SK-N-SH treated with all-trans-retinoic acid at 6 μM for 48 hours (cell line): ENCODE data around the gene RHOA.

Source experiments
- BACH2 ChIP-seq: fragments of 250-450 bp; sonication (Bioruptor Pico); IDR thresholded peaks from 2 replicates; pipeline ENCODE4 v1.9.0; 2021; ENCODE audit warnings: mild to moderate bottlenecking, borderline replicate concordance
- PATZ1 ChIP-seq: fragments of 250-450 bp; sonication (Bioruptor Pico); IDR thresholded peaks from 2 replicates; pipeline ENCODE4 v1.8.0; 2020; ENCODE audit warnings: mild to moderate bottlenecking, moderate library complexity, borderline replicate concordance
- TSHZ2 ChIP-seq: fragments of 250-450 bp; sonication (Bioruptor Pico); IDR thresholded peaks from 2 replicates; pipeline ENCODE4 v1.5.0; 2020; ENCODE audit warnings: mild to moderate bottlenecking, moderate library complexity
- ZFP30 ChIP-seq: fragments of 450-650 bp; formaldehyde crosslinking; IDR thresholded peaks from 2 replicates; pipeline ENCODE4 v1.5.0; 2022; ENCODE audit warnings: mild to moderate bottlenecking, moderate library complexity

DNA sequence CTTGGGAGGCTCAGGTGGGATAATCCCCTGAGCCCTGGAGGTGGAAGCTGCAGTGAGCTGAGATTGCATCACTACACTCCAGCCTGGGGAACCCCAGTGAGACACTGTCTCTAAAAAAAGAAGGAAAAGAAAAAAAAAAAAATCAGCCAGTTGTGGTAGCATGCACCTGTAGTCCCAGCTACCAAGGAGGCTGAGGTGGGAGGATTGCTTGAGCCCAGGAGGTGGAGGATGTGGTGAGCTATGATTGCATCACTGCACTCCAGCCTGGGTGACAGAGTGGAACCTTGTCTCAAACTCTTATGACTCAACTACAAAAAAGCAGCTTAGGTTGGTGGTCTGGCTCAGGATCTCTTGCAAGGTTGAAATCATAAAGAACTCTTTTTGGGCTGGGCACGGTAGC lies 34.3 kb downstream of the RHOA start:
- TF ChIP-seq BACH2 (CRISPR knock-in tag) (no peak), PATZ1 (CRISPR knock-in tag) (no peak), TSHZ2 (CRISPR knock-in tag) (no peak), ZFP30 (CRISPR knock-in tag) (no peak)
